Lung (tissue), 16 donors: ENCODE results near the gene IQCM. TPM values are rescaled to one million over a fixed set of nuclear protein-coding genes. Genes with fewer than 3 reads are reported as not detected.

Experiments used
- ATAC-seq: fragments of 200-7000 bp; cut with Tn5 transposase; one replicate; pipeline ENCODE4 v1.9.1; 2020; ENCODE audit warnings: moderate number of reproducible peaks; ENCODE audit not compliant: insufficient read depth, low FRiP score
- DNase-seq, 3 donors: peaks; one replicate each; pipeline ENCODE4 v3.0.0-alpha.2; 2013 to 2017
- H3K27ac ChIP-seq, 2 donors: one replicate each; pipeline ENCODE4 v1.5.1; 2013; ENCODE audit warnings: mild to moderate bottlenecking in 2 of 2, moderate library complexity in 2 of 2, control low read depth in 1 of 2, inconsistent platforms in 1 of 2, low read depth in 1 of 2, low read length in 1 of 2
- H3K27me3 ChIP-seq, 3 donors: one replicate each; pipeline ENCODE4 v1.5.1; 2013; ENCODE audit warnings: low read length in 2 of 3; ENCODE audit not compliant: control insufficient read depth in 3 of 3, insufficient read depth in 3 of 3
- H3K36me3 ChIP-seq, 4 donors: one replicate each; pipeline ENCODE4 v1.5.1; 2013; ENCODE audit warnings: low read length in 4 of 4, mild to moderate bottlenecking in 1 of 4, moderate library complexity in 1 of 4; ENCODE audit not compliant: control insufficient read depth in 4 of 4, insufficient read depth in 4 of 4
- H3K4me1 ChIP-seq, 5 donors: one replicate each; pipeline ENCODE4 v1.5.1; 2013; ENCODE audit warnings: low read length in 5 of 5, mild to moderate bottlenecking in 2 of 5, moderate library complexity in 1 of 5; ENCODE audit not compliant: control insufficient read depth in 5 of 5, insufficient read depth in 5 of 5
- H3K4me3 ChIP-seq: one replicate; pipeline ENCODE4 v1.5.1; 2013; ENCODE audit warnings: mild to moderate bottlenecking, control low read depth, moderate library complexity
- H3K9ac ChIP-seq, 2 donors: one replicate each; pipeline ENCODE4 v1.5.1; 2013; ENCODE audit warnings: low read length in 2 of 2, control low read depth in 1 of 2; ENCODE audit not compliant: insufficient read depth in 1 of 2
- H3K9me3 ChIP-seq, 4 donors: one replicate each; pipeline ENCODE4 v1.5.1; 2013; ENCODE audit warnings: low read length in 3 of 4, mild to moderate bottlenecking in 1 of 4, moderate library complexity in 1 of 4; ENCODE audit not compliant: control insufficient read depth in 4 of 4, insufficient read depth in 3 of 4
- CTCF ChIP-seq: IDR thresholded peaks from 2 replicates; pipeline ENCODE4 v1.5.1; 2012; ENCODE audit warnings: mild to moderate bottlenecking; ENCODE audit errors: control extremely low read depth, extremely low read depth
- WGBS, 2 donors: extraction: QIAGEN DNeasy Blood & Tissue Kit; methylation state at CpG; one replicate each; pipeline ENCODE4 v1.1.7; 2013; 5-methylcytosine and 5-hydroxymethylcytosine counted together
- long read RNA-seq, 5 donors: transcript quantifications; one replicate each; lab custom pipeline, GENCODE V29; 2026
- polyA plus RNA-seq, 2 donors: library from polyadenylated mRNA; stranded (reverse); fragments of 200-250 nt; gene quantifications; one replicate each; pipeline ENCODE4 v1.2.1, GENCODE V29; 2013
- total RNA-seq, 2 donors: library from RNA; depleted of rRNA in 1 of 2; stranded (reverse); fragments of >200 nt in 1 of 2; gene quantifications; one replicate each; pipeline ENCODE4 v1.2.1, GENCODE V29; 2014 to 2021
- donor health status: control.
- donor health status: control.
- donor health status: Bipolar disorder and iron deficiency.
- donor health status: healthy.
- donor health status: DM: yes; HTN: yes; CAD: no.

The IQCM gene
- total RNA-seq (not detected), polyA plus RNA-seq (not detected)
- long read RNA-seq, donor 1 = 0 reads
- long read RNA-seq, donor 2 = 0 reads
- long read RNA-seq, donor 3 = 0 reads
- long read RNA-seq, donor 4 = 0 reads
- long read RNA-seq, donor 5 = 0 reads

- no peaks in the 10 kb centered on the region for H3K4me1 ChIP-seq
- H3K9ac ChIP-seq = no peak within 1 kb of the TSS
- no peak for ATAC-seq
- H3K27me3 ChIP-seq = no peaks in the 10 kb centered on the region
- no peak for DNase-seq
- H3K9me3 ChIP-seq = no peaks in the 10 kb centered on the region
- WGBS, 2 donors = 62 to 68% methylated on average over 1 of the region's 1 CpG
- no peak within 1 kb of the TSS for H3K27ac ChIP-seq
- H3K36me3 ChIP-seq = no peaks in the 10 kb centered on the region
- no peak for TF ChIP-seq CTCF
- no peak within 1 kb of the TSS for H3K4me3 ChIP-seq
These were observed at the start of gene IQCM for GRCh38 chr4:149815743-149816142. Gene IQCM, minus strand, starts transcription at chr4:149815843. Its CDS starts 73,152 bp downstream, at chr4:149742691.

- H3K4me3 ChIP-seq = no peak overlapping the region
- TF ChIP-seq CTCF = no peak
- H3K4me1 ChIP-seq = no peaks in the 10 kb centered on the region
- H3K36me3 ChIP-seq = no peaks in the 10 kb centered on the region
- no peak for DNase-seq
- peaks cover 0 to 5% (median 2%) of the 10 kb centered on the region in 4 donors for H3K9me3 ChIP-seq
- 93 to 95% methylated on average over 3 of the region's 3 CpGs for WGBS, 2 donors
- H3K27me3 ChIP-seq = no peaks in the 10 kb centered on the region
- no peak for ATAC-seq
- no peak overlapping the region for H3K9ac ChIP-seq
- no peak overlapping the region for H3K27ac ChIP-seq
These were observed 41.8 kb upstream of the IQCM start for GRCh38 chr4:149857446-149857845.

GRCh38 chr4:149845743-149846142 lies 30.1 kb upstream of the IQCM start:
- H3K27ac ChIP-seq = no peak overlapping the region
- H3K27me3 ChIP-seq = no peaks in the 10 kb centered on the region
- DNase-seq (peak; percentile 53 to 77 (median 64)), ATAC-seq (no peak)
- H3K9me3 ChIP-seq = peaks cover 0 to 5% (median 0%) of the 10 kb centered on the region in 4 donors
- H3K36me3 ChIP-seq = no peaks in the 10 kb centered on the region
- H3K9ac ChIP-seq = no peak overlapping the region
- TF ChIP-seq CTCF = no peak
- H3K4me3 ChIP-seq = no peak overlapping the region
- H3K4me1 ChIP-seq = no peaks in the 10 kb centered on the region

- no peaks in the 10 kb centered on the region for H3K4me1 ChIP-seq
- H3K27me3 ChIP-seq = no peaks in the 10 kb centered on the region
- H3K9me3 ChIP-seq = peaks cover 0 to 5% (median 0%) of the 10 kb centered on the region in 4 donors
- DNase-seq (no peak), ATAC-seq (no peak)
- no peaks in the 10 kb centered on the region for H3K36me3 ChIP-seq
- H3K27ac ChIP-seq = no peak overlapping the region
- TF ChIP-seq CTCF = no peak
- no peak overlapping the region for H3K4me3 ChIP-seq
- 64 to 71% methylated on average over 1 of the region's 1 CpG for WGBS, 2 donors
- H3K9ac ChIP-seq = no peak overlapping the region
These were observed 26.0 kb upstream of the IQCM start for GRCh38 chr4:149841686-149842085.
